K562 (cell line): Measurements from ENCODE around the gene MTF1. TPM values are rescaled to one million over a fixed set of nuclear protein-coding genes. Genes with fewer than 3 reads are reported as not detected.

Experiments used
- ATF7 ChIP-seq: fragments of 450-650 bp; IDR thresholded peaks from 2 replicates; pipeline ENCODE4 v1.7.1; 2014; ENCODE audit warnings: mild to moderate bottlenecking, moderate library complexity
- CUX1 ChIP-seq: fragments of 200-800 bp; sonication (Bioruptor generic); IDR thresholded peaks from 2 replicates; pipeline ENCODE4 v1.6.1; 2016; ENCODE audit warnings: missing genetic modification characterization, missing compliant biosample characterization
- DNMT1 ChIP-seq: fragments of 450-650 bp; IDR thresholded peaks from 2 replicates; pipeline ENCODE4 v1.6.1; 2016; ENCODE audit warnings: antibody characterized with exemption, mild to moderate bottlenecking
- KLF16 ChIP-seq: IDR thresholded peaks from 2 replicates; pipeline ENCODE4 v1.6.1; 2016; ENCODE audit warnings: antibody characterized with exemption
- MAFG ChIP-seq: fragments of 450-650 bp; conservative IDR thresholded peaks from 2 replicates; pipeline ENCODE4 v1.6.1; 2016; ENCODE audit warnings: missing genetic modification characterization, missing compliant biosample characterization
- MEIS2 ChIP-seq: fragments of 450-650 bp; IDR thresholded peaks from 2 replicates; pipeline ENCODE4 v1.6.1; 2014; ENCODE audit warnings: mild to moderate bottlenecking; ENCODE audit not compliant: partially characterized antibody
- MYBL2 ChIP-seq, 2 experiments: fragments of 450-650 bp in 1 of 2; sonication (generic) in 1 of 2; formaldehyde crosslinking in 1 of 2; IDR thresholded peaks; 2 replicates each; pipeline versions ENCODE4 v1.6.1 to v1.8.1; 2017 to 2022; ENCODE audit warnings: borderline replicate concordance in 1 of 2, inconsistent platforms in 1 of 2, low read depth in 1 of 2, mild to moderate bottlenecking in 1 of 2, missing genetic modification reagents in 1 of 2, moderate library complexity in 1 of 2
- NCOA6 ChIP-seq: fragments of 450-650 bp; IDR thresholded peaks from 2 replicates; pipeline ENCODE4 v1.6.1; 2017; ENCODE audit warnings: mild to moderate bottlenecking
- PTTG1 ChIP-seq: fragments of 450-650 bp; IDR thresholded peaks from 2 replicates; pipeline ENCODE4 v1.6.1; 2016; ENCODE audit warnings: low read depth, mild to moderate bottlenecking, missing genetic modification characterization, missing compliant biosample characterization
- TFAM ChIP-seq: fragments of 250-450 bp; sonication (Bioruptor Pico); conservative IDR thresholded peaks from 2 replicates; pipeline ENCODE4 v1.5.0; 2021; ENCODE audit warnings: mild to moderate bottlenecking, moderate library complexity
- THAP12 ChIP-seq: fragments of 250-450 bp; sonication (Bioruptor Pico); IDR thresholded peaks from 2 replicates; pipeline ENCODE4 v1.9.0; 2021; ENCODE audit warnings: mild to moderate bottlenecking, inconsistent platforms
- TRIM24 ChIP-seq, 2 experiments: fragments of 450-650 bp; IDR thresholded peaks; 2 replicates each; pipeline ENCODE4 v1.6.1; 2016
- TRIM25 ChIP-seq: fragments of 450-650 bp; IDR thresholded peaks from 2 replicates; pipeline ENCODE4 v1.7.0; 2016; ENCODE audit warnings: borderline replicate concordance
- ZBTB8A ChIP-seq: fragments of 450-650 bp; IDR thresholded peaks from 2 replicates; pipeline ENCODE4 v1.6.1; 2018; ENCODE audit warnings: mild to moderate bottlenecking, moderate library complexity; ENCODE audit not compliant: partially characterized antibody
- ZFX ChIP-seq: sonication (generic); formaldehyde crosslinking; IDR thresholded peaks from 2 replicates; pipeline ENCODE4 v1.8.0; 2022; ENCODE audit warnings: mild to moderate bottlenecking, missing genetic modification reagents, moderate library complexity
- polyA plus RNA-seq, 8 experiments: library from polyadenylated mRNA; depleted of rRNA in 4 of 8; stranded (reverse) in 5 of 8; unstranded in 3 of 8; fragments of >200 nt; fragmentation: Nextera tagmentation in 2 of 8; fragmentation: Illumina TruSeq in 1 of 8; extraction: Ambion mirVana in 2 of 8; extraction: Trizol in 1 of 8; gene quantifications; 2 replicates each; pipeline versions ENCODE4 v1.2.1 to v1.2.3, GENCODE V29; 2011 to 2014; ENCODE audit warnings: inconsistent platforms in 1 of 8, missing spikeins in 1 of 8
- total RNA-seq, 7 experiments: library from RNA; depleted of rRNA in 6 of 7; stranded (reverse); fragments of >200 nt in 6 of 7; fragmentation: Illumina TruSeq in 2 of 7; extraction: Trizol in 2 of 7; gene quantifications; 2 replicates each; pipeline versions ENCODE4 v1.2.1 to v1.2.3, GENCODE V29; 2011 to 2021; ENCODE audit warnings: low replicate concordance in 1 of 7
- TF ChIP-seq, protein P1 (sequence below): sonication (generic); formaldehyde crosslinking; IDR thresholded peaks from 2 replicates; pipeline ENCODE4 v1.4.0; 2020; ENCODE audit warnings: mild to moderate bottlenecking, missing genetic modification reagents

MTF1 gene
- total and polyA plus RNA-seq, 9 of the 15 experiments (the other 6 are each of a cell fraction or from before 2014, with no cell fraction given): 1.1 to 12.2 (median 4.3) TPM

DNA sequence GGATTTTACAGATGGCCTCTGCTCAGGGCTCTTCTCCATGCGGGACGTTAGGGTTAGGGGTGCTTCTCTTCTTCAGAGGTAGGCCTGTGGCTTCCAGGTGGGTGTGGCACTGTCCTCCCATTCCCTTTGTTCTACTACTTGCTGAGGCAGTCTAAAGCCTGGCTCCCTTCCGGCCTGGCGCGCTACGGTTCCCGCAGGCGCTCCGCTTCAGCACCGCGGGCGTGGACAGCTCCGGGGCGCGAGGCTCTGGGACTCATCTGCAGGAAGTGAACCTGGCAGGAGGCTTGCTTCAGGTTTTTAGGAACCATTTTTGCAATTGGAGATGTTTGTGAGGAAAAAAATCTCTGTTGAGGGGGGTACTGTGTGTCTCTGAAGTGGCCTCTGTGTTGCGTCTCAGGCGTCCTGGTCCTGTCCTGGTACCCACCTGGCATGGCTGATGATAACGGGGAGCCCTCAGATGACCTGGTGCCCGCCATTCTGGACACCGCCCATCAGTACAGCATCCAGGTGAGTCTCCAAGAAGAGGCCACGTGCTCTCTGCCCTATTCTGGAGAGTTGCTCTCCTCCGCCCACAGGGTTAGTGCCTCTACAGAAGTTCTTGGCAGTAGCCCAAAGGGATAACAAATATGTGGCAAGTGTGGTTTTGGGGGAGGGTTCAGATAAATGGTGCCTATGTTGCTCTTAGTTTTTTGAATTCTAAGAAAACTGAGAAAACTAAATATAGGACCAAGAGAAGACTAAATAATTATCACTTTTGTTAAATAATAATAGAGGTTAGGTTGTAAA is 63.9 kb downstream of the MTF1 start (continued):
- TF ChIP-seq MYBL2 (IDR thresholded peaks at IDR 0.05; ENCODE audit: low read depth): no peak
- TF ChIP-seq MYBL2 (CRISPR knock-in tag; IDR thresholded peaks at IDR 0.05; ENCODE audit: borderline replicate concordance): no peak
- TF ChIP-seq ZBTB8A: no peak
- no peak for TF ChIP-seq MAFG (tag)
- TF ChIP-seq KLF16: no peak
- TF ChIP-seq TFAM: no peak
- no peak for TF ChIP-seq TRIM24 (IDR thresholded peaks at IDR 0.05)
- TF ChIP-seq CUX1 (CRISPR knock-in tag): no peak
- TF ChIP-seq MEIS2: no peak
- TF ChIP-seq THAP12 (CRISPR knock-in tag): no peak
- TF ChIP-seq, protein P1, sequence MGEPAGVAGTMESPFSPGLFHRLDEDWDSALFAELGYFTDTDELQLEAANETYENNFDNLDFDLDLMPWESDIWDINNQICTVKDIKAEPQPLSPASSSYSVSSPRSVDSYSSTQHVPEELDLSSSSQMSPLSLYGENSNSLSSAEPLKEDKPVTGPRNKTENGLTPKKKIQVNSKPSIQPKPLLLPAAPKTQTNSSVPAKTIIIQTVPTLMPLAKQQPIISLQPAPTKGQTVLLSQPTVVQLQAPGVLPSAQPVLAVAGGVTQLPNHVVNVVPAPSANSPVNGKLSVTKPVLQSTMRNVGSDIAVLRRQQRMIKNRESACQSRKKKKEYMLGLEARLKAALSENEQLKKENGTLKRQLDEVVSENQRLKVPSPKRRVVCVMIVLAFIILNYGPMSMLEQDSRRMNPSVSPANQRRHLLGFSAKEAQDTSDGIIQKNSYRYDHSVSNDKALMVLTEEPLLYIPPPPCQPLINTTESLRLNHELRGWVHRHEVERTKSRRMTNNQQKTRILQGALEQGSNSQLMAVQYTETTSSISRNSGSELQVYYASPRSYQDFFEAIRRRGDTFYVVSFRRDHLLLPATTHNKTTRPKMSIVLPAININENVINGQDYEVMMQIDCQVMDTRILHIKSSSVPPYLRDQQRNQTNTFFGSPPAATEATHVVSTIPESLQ (CRISPR knock-in tag): peak; percentile 97
- TF ChIP-seq ZFX (CRISPR knock-in tag): no peak
- TF ChIP-seq ATF7: no peak; the same call in 1 of the 2 replicates
- no peak for TF ChIP-seq DNMT1
- TF ChIP-seq NCOA6: peak; percentile 67; the same call in 1 of the 2 replicates
- TF ChIP-seq TRIM25: no peak
- TF ChIP-seq PTTG1 (tag): no peak
